GM12878 (cell line): ENCODE measurements around the gene GPAT3. TPM values are rescaled to one million over a fixed set of nuclear protein-coding genes. Genes with fewer than 3 reads are reported as not detected.

Experiments used
- ATAC-seq: fragments of 200-7000 bp; cut with Tn5 transposase; 3 replicates; pipeline ENCODE4 v1.9.1; 2020; ENCODE audit warnings: mild to moderate bottlenecking, moderate library complexity
- BruUV-seq: library from RNA; stranded (reverse); fragments of 400-500 nt; replicated peaks from 2 replicates; lab custom pipeline; 2021; lab: Mats Ljungman, UMichigan
- CTCF ChIA-PET: fragments of 300-600 bp; sonication (Branson Sonifier 250); formaldehyde crosslinking; extraction: SDS; loops from one replicate; lab custom pipeline; 2021; ENCODE audit warnings: inconsistent platforms; lab: Yijun Ruan, JAX
- POLR2A ChIA-PET: fragments of 350-600 bp; formaldehyde crosslinking; extraction: SDS; loops from one replicate; lab custom pipeline; 2021; ENCODE audit warnings: inconsistent platforms; lab: Charles Lee
- RAD21 ChIA-PET: fragments of 300-600 bp; sonication (Branson Sonifier 250); formaldehyde crosslinking; loops from one replicate; lab custom pipeline; 2023; ENCODE audit warnings: antibody characterized with exemption; ENCODE audit not compliant: unreplicated experiment; lab: Charles Lee
- SMC1A ChIA-PET: fragments of 300-600 bp; sonication (Branson Sonifier 250); formaldehyde crosslinking; loops from one replicate; lab custom pipeline; 2023; ENCODE audit not compliant: unreplicated experiment, uncharacterized antibody; lab: Charles Lee
- DNase-seq: peaks from one replicate; pipeline ENCODE4 v3.0.0-alpha.2; 2011; ENCODE audit warnings: low read depth, low spot score
- FAIRE-seq: peaks from 3 replicates; lab custom pipeline; 2011; peaks lifted over from hg19 to GRCh38; lab: Jason Lieb, UNC
- H2AFZ ChIP-seq: 2 replicates; pipeline ENCODE4 v1.6.0; 2011; ENCODE audit warnings: low read depth, low read length, control low read depth; ENCODE audit not compliant: control insufficient read depth
- H3K27ac ChIP-seq: 2 replicates; pipeline ENCODE4 v1.5.1; 2011; ENCODE audit warnings: control low read depth; ENCODE audit not compliant: control insufficient read depth, insufficient read depth
- H3K27me3 ChIP-seq, 2 experiments: replicated peaks in 1 of 2; 2 replicates each; pipeline versions ENCODE4 v1.6.0 to v1.6.1; 2011; ENCODE audit warnings: low read length in 1 of 2; ENCODE audit not compliant: control insufficient read depth in 2 of 2, insufficient read depth in 2 of 2
- H3K36me3 ChIP-seq, 2 experiments: 2 replicates each; pipeline ENCODE4 v1.5.1; 2011; ENCODE audit warnings: low read length in 1 of 2; ENCODE audit not compliant: control insufficient read depth in 2 of 2, insufficient read depth in 2 of 2
- H3K4me1 ChIP-seq: 2 replicates; pipeline ENCODE4 v1.6.1; 2011; ENCODE audit warnings: mild to moderate bottlenecking, low read length, moderate library complexity, mixed read lengths; ENCODE audit not compliant: control insufficient read depth, insufficient read depth
- H3K4me2 ChIP-seq: 2 replicates; pipeline ENCODE4 v1.6.0; 2011; ENCODE audit warnings: control low read depth; ENCODE audit not compliant: control insufficient read depth, insufficient read depth
- H3K4me3 ChIP-seq: fragments of 200-600 bp; sonication (generic); 2 replicates; pipeline ENCODE4 v1.5.1; 2016
- H3K79me2 ChIP-seq: 2 replicates; pipeline ENCODE4 v1.6.0; 2011; ENCODE audit warnings: low read length; ENCODE audit not compliant: control insufficient read depth, insufficient read depth
- H3K9ac ChIP-seq: 2 replicates; pipeline ENCODE4 v1.8.0; 2011; ENCODE audit warnings: low read length, control low read depth, mixed read lengths; ENCODE audit not compliant: control insufficient read depth, insufficient read depth
- H3K9me3 ChIP-seq: replicated peaks from 3 replicates; pipeline ENCODE4 v1.5.1; 2011; ENCODE audit warnings: mild to moderate bottlenecking, low read length; ENCODE audit not compliant: control insufficient read depth, insufficient read depth
- H4K20me1 ChIP-seq: 2 replicates; pipeline ENCODE4 v1.6.0; 2011; ENCODE audit not compliant: control insufficient read depth, insufficient read depth
- BCL3 ChIP-seq: IDR thresholded peaks from 2 replicates; pipeline ENCODE4 v1.6.1; 2011; ENCODE audit warnings: borderline replicate concordance, low read depth, mild to moderate bottlenecking, moderate library complexity, low read length; ENCODE audit not compliant: insufficient read depth, poor library complexity, severe bottlenecking
- CREB1 ChIP-seq: IDR thresholded peaks from 2 replicates; pipeline ENCODE4 v1.6.1; 2012; ENCODE audit warnings: low read depth, mild to moderate bottlenecking, inconsistent platforms
- E4F1 ChIP-seq: fragments of 450-650 bp; IDR thresholded peaks from 2 replicates; pipeline ENCODE4 v1.6.1; 2018; ENCODE audit warnings: borderline replicate concordance, mild to moderate bottlenecking; ENCODE audit not compliant: partially characterized antibody
- HCFC1 ChIP-seq: fragments of 150-350 bp; IDR thresholded peaks from 2 replicates; pipeline ENCODE4 v1.6.1; 2014; ENCODE audit warnings: low read length
- HDAC2 ChIP-seq: fragments of 200-600 bp; sonication (generic); IDR thresholded peaks from 2 replicates; pipeline ENCODE4 v1.6.1; 2017
- IKZF2 ChIP-seq, 2 experiments: fragments of 450-650 bp; IDR thresholded peaks; 2 replicates each; pipeline ENCODE4 v1.6.1; 2017; ENCODE audit warnings: mild to moderate bottlenecking in 2 of 2, moderate library complexity in 2 of 2
- IRF5 ChIP-seq: fragments of 450-650 bp; IDR thresholded peaks from 2 replicates; pipeline ENCODE4 v1.6.1; 2017; ENCODE audit warnings: borderline replicate concordance
- KLF5 ChIP-seq: fragments of 450-650 bp; IDR thresholded peaks from 2 replicates; pipeline ENCODE4 v1.6.1; 2014; ENCODE audit warnings: mild to moderate bottlenecking; ENCODE audit not compliant: partially characterized antibody
- NFYB ChIP-seq: IDR thresholded peaks from 2 replicates; pipeline ENCODE4 v1.6.1; 2011; ENCODE audit warnings: low read depth, mild to moderate bottlenecking, low read length, improper control_type of control experiment, moderate library complexity; ENCODE audit not compliant: insufficient read depth
- NR2F1 ChIP-seq: fragments of 450-650 bp; conservative IDR thresholded peaks from 2 replicates; pipeline ENCODE4 v1.6.1; 2017; ENCODE audit warnings: mild to moderate bottlenecking
- NRF1 ChIP-seq: conservative IDR thresholded peaks from 2 replicates; pipeline ENCODE4 v1.6.1; 2011; ENCODE audit warnings: mild to moderate bottlenecking, low read depth, low read length, improper control_type of control experiment
- POU2F2 ChIP-seq: IDR thresholded peaks from 3 replicates; pipeline ENCODE4 v1.6.1; 2011; ENCODE audit warnings: low read depth, mild to moderate bottlenecking, low read length, borderline replicate concordance
- RB1 ChIP-seq: fragments of 450-650 bp; formaldehyde crosslinking; IDR thresholded peaks from 2 replicates; pipeline ENCODE4 v1.6.1; 2017; ENCODE audit warnings: mild to moderate bottlenecking, borderline replicate concordance
- RBBP5 ChIP-seq: fragments of 200-600 bp; sonication (generic); conservative IDR thresholded peaks from 2 replicates; pipeline ENCODE4 v1.6.1; 2016
- RELB ChIP-seq: fragments of 450-650 bp; IDR thresholded peaks from 2 replicates; pipeline ENCODE4 v1.6.1; 2017; ENCODE audit warnings: low read depth, mild to moderate bottlenecking, moderate library complexity
- SRF ChIP-seq, 2 experiments: IDR thresholded peaks; 2 replicates each; pipeline ENCODE4 v1.6.1; 2011; ENCODE audit warnings: low read depth in 2 of 2, low read length in 2 of 2, mild to moderate bottlenecking in 1 of 2, moderate library complexity in 1 of 2
- WGBS: methylation state at CpG from one replicate; pipeline ENCODE4 v1.1.6; 2016; ENCODE audit warnings: low lambda C conversion rate; ENCODE audit not compliant: insufficient replicate concordance, insufficient coverage; ENCODE audit errors: missing lambda C conversion rate; 5-methylcytosine and 5-hydroxymethylcytosine counted together
- in situ Hi-C: fragments of 300-500 bp; cut with MboI; formaldehyde crosslinking; loops from 9 replicates; pipeline ENCODE4 v1.14.3; 2018; ENCODE audit warnings: mixed read lengths
- intact Hi-C: fragments of 100-400 bp; cut with micrococcal nuclease; formaldehyde crosslinking; loops from one replicate; pipeline ENCODE4 v1.14.2; 2022; ENCODE audit not compliant: unreplicated experiment
- polyA plus RNA-seq, 11 experiments: library from polyadenylated mRNA; depleted of rRNA in 4 of 11; unstranded in 6 of 11; stranded (reverse) in 5 of 11; fragments of >200 nt; fragmentation: Nextera tagmentation in 4 of 11; fragmentation: Illumina TruSeq in 1 of 11; extraction: Ambion mirVana in 4 of 11; extraction: Trizol in 1 of 11; gene quantifications; 1 replicate in 1 of 11; 2 replicates in 10 of 11; pipeline versions ENCODE4 v1.2.1 to v1.2.3, GENCODE V29; 2011 to 2016; ENCODE audit warnings: inconsistent platforms in 2 of 11, missing spikeins in 2 of 11, low read depth in 1 of 11
- total RNA-seq, 4 experiments: library from RNA; depleted of rRNA in 3 of 4; stranded (reverse); fragments of >200 nt in 3 of 4; fragmentation: Illumina TruSeq in 1 of 4; extraction: Trizol in 1 of 4; gene quantifications; 2 replicates each; pipeline versions ENCODE4 v1.2.1 to v1.2.3, GENCODE V29; 2013 to 2021

GPAT3 gene
- total and polyA plus RNA-seq, 10 of the 15 experiments (the other 5 are each of a cell fraction or from before 2014, with no cell fraction given), result 0.26 to 1.1 (median 0.52) TPM

- TF ChIP-seq E4F1, result no peak
- no peak for TF ChIP-seq NRF1
- TF ChIP-seq HCFC1, result no peak
- TF ChIP-seq RELB, result no peak
- TF ChIP-seq NR2F1, result no peak
- no peak for TF ChIP-seq IKZF2 (IDR thresholded peaks at IDR 0.05)
Observed at GRCh38 chr4:83613023-83613422, 77.1 kb downstream of the GPAT3 start (continued).

DNA sequence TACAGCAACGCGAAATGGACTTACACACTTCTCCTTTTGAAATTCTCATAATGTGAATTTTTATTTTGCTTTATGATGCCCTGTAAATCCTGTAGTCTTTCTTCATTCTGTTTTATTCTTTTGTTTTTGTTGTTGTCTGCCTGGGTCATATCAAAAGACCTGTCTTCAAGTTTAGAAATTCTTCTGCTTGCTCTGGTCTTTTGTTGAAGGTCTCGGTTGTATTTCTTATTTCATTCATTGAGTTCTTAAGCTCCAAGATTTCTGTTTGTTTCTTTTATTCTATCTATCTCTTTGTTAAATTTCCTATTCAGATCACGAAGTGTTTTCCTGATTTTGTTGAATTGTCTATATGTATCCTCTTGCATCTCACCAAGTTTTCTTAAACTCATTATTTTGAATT is 78.1 kb downstream of the GPAT3 start:
- H3K9me3 ChIP-seq, result peaks cover 2% of the 10 kb centered on the region; the same call in 2 of the 3 replicates
- no peak for TF ChIP-seq NFYB
- no peak for TF ChIP-seq RBBP5
- TF ChIP-seq KLF5, result no peak
- no peak for TF ChIP-seq SRF (IDR thresholded peaks at IDR 0.05; ENCODE audit: low read depth in 2 of 2, low read length in 2 of 2)
- TF ChIP-seq IRF5, result no peak
- no peak for TF ChIP-seq HDAC2
- no peak for TF ChIP-seq CREB1
- no peak for TF ChIP-seq BCL3
- no peak for TF ChIP-seq RB1
- TF ChIP-seq POU2F2, result no peak

More for the DNA sequence above, 78.1 kb downstream of the GPAT3 start:
- Histone ChIP-seq H2AFZ (no peak overlapping the region), H3K36me3 (no peaks in the 10 kb centered on the region), H3K9ac (no peak overlapping the region), H3K79me2 (no peaks in the 10 kb centered on the region), H4K20me1 (no peaks in the 10 kb centered on the region), H3K27ac (no peak overlapping the region), H3K4me2 (no peak overlapping the region), H3K4me3 (no peak overlapping the region), H3K4me1 (no peaks in the 10 kb centered on the region), H3K27me3 (no peaks in the 10 kb centered on the region)
- BruUV-seq, result no TSS peak
- ChIA-PET SMC1A (no interaction called here), CTCF (interaction anchor here (2.0 kb wide), 1 partner anchor 32 kb away, joined by 6 read pairs; no protein-coding TSS in a partner anchor), RAD21 (interaction anchor here (1.1 kb wide), 1 partner anchor 115 kb away, joined by 4 read pairs; no protein-coding TSS in a partner anchor), POLR2A (no interaction called here)
- ATAC-seq (no peak), FAIRE-seq (no peak), DNase-seq (no peak)
- 22% methylated on average over 4 of the region's 4 CpGs for WGBS
- intact Hi-C loops, result no loop called here
- in situ Hi-C loops, result no loop called here
